Tibial artery (tissue), 4 donors: Measurements from ENCODE around the gene WDR48.

Source experiments
- DNase-seq, 2 donors: peaks; one replicate each; pipeline ENCODE4 v3.0.0-alpha.2; 2019
- H3K27ac ChIP-seq, 2 donors: fragments of 200-600 bp; sonication (generic) in 1 of 2; 1 replicate in 1 of 2; 2 replicates in 1 of 2; pipeline ENCODE4 v1.5.1; 2018 to 2019; ENCODE audit warnings: mild to moderate bottlenecking in 1 of 2
- H3K27me3 ChIP-seq, 2 donors: fragments of 200-600 bp; sonication (generic) in 1 of 2; one replicate each; pipeline versions ENCODE4 v1.5.1 to v1.6.0; 2016 to 2019
- H3K36me3 ChIP-seq, 3 donors: fragments of 200-600 bp; sonication (generic) in 2 of 3; one replicate each; pipeline ENCODE4 v1.5.1; 2016 to 2019; ENCODE audit warnings: mild to moderate bottlenecking in 2 of 3
- H3K4me1 ChIP-seq, 4 donors: fragments of 200-600 bp; sonication (generic) in 2 of 4; 1 replicate in 3 of 4; 2 replicates in 1 of 4; pipeline ENCODE4 v1.5.1; 2016 to 2019
- H3K4me3 ChIP-seq, 2 donors: fragments of 200-600 bp; sonication (generic) in 1 of 2; 1 replicate in 1 of 2; 2 replicates in 1 of 2; pipeline ENCODE4 v1.5.1; 2018 to 2019; ENCODE audit warnings: mild to moderate bottlenecking in 2 of 2
- H3K9me3 ChIP-seq, 3 donors: fragments of 200-600 bp; sonication (generic) in 1 of 3; one replicate each; pipeline ENCODE4 v1.5.1; 2016 to 2019
- intact Hi-C: fragments of 100-400 bp; cut with DNase I; formaldehyde crosslinking; loops from one replicate; pipeline ENCODE4 v1.15.0; 2023; ENCODE audit warnings: low total_unique reads
- TF ChIP-seq, protein P1 (sequence below), 2 experiments: fragments of 200-600 bp in 1 of 2; fragments of 450-650 bp in 1 of 2; IDR thresholded peaks; one replicate each; pipeline ENCODE4 v1.5.1; 2017 to 2019; ENCODE audit warnings: antibody characterized with exemption in 2 of 2, mild to moderate bottlenecking in 1 of 2, moderate library complexity in 1 of 2

WDR48 gene

DNA sequence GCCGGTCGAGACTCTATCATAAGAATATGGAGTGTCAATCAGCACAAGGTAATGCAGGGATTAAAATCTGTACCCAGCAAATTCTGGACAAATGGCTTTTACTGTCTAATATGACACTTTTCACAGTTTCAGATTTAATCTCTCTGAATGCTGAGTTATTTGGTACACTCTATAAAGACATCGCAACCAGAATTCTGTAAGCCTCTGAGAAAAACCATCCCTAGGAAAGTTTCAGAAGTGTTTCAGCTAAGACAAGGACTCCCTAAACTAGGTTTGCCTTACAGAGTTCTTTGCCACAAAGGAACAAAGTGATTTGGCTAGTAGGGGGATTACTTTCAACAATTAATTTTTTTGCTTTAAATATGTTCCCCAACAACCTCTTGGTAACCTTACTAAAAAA lies 11.3 kb downstream of the WDR48 start:
- H3K27me3 ChIP-seq, result no peaks in the 10 kb centered on the region
- DNase-seq, result no peak
- TF ChIP-seq, protein P1, sequence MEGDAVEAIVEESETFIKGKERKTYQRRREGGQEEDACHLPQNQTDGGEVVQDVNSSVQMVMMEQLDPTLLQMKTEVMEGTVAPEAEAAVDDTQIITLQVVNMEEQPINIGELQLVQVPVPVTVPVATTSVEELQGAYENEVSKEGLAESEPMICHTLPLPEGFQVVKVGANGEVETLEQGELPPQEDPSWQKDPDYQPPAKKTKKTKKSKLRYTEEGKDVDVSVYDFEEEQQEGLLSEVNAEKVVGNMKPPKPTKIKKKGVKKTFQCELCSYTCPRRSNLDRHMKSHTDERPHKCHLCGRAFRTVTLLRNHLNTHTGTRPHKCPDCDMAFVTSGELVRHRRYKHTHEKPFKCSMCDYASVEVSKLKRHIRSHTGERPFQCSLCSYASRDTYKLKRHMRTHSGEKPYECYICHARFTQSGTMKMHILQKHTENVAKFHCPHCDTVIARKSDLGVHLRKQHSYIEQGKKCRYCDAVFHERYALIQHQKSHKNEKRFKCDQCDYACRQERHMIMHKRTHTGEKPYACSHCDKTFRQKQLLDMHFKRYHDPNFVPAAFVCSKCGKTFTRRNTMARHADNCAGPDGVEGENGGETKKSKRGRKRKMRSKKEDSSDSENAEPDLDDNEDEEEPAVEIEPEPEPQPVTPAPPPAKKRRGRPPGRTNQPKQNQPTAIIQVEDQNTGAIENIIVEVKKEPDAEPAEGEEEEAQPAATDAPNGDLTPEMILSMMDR (IDR thresholded peaks at IDR 0.05), result no peak
- H3K36me3 ChIP-seq, result peaks cover 18 to 26% (median 23%) of the 10 kb centered on the region in 3 donors
- H3K9me3 ChIP-seq, result no peaks in the 10 kb centered on the region
- no peak overlapping the region for H3K27ac ChIP-seq
- intact Hi-C loops, result no loop called here
- no peak overlapping the region for H3K4me3 ChIP-seq
- H3K4me1 ChIP-seq, result peaks cover 0 to 21% (median 1%) of the 10 kb centered on the region in 4 donors

DNA sequence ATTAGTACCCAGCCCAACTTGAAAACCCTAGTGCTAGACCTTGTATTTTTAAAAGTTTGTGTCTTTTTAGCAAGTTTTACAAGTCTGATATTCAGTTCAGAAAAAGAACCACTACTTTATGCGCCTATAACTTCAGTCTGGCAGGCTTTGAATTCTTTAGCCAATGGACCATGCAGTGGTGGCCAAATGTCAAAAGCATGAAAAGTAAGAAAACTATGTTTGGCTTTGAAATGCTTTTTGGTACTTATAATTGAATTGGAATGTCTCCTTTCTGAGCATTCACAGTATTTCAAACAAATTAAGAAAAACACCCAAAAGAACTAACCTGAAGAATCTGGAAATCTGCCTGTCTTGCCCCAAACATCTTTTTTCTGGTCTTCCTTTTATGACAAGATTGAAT lies 12.8 kb downstream of the WDR48 start:
- Histone ChIP-seq H3K36me3 (peaks cover 25 to 39% (median 37%) of the 10 kb centered on the region in 3 donors), H3K27ac (no peak overlapping the region), H3K4me3 (no peak overlapping the region), H3K4me1 (peaks cover 0 to 14% (median 1%) of the 10 kb centered on the region in 4 donors), H3K9me3 (no peaks in the 10 kb centered on the region), H3K27me3 (no peaks in the 10 kb centered on the region)
- DNase-seq, result no peak
- TF ChIP-seq, protein P1 (IDR thresholded peaks at IDR 0.05), result no peak
- intact Hi-C loops, result no loop called here

DNA sequence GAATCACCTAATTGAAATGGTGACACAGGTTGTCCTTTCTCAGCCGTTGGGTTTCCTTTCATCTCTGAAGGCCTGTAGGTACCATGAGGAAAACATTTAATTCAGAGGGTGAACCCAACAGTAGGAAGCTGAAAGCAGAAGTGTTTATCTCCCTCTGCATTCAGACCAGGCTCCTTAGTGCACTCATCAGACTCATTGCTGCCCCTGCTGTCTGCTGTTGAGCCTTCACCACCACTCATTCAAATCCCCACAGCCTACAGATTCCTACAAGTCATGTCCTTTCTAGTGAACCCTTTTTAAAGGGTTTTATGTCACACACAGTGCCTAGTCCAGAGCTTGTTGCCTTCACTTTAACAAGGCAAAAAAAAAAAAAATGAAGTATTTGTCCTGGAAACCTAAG lies 13.4 kb downstream of the WDR48 start:
- intact Hi-C loops, result no loop called here
- H3K9me3 ChIP-seq, result no peaks in the 10 kb centered on the region
- no peaks in the 10 kb centered on the region for H3K27me3 ChIP-seq
- TF ChIP-seq, protein P1 (IDR thresholded peaks at IDR 0.05), result no peak
- H3K4me3 ChIP-seq, result no peak overlapping the region
- peaks cover 25 to 44% (median 42%) of the 10 kb centered on the region in 3 donors for H3K36me3 ChIP-seq
- H3K27ac ChIP-seq, result no peak overlapping the region
- H3K4me1 ChIP-seq, result peaks cover 0 to 14% (median 1%) of the 10 kb centered on the region in 4 donors
- no peak for DNase-seq

DNA sequence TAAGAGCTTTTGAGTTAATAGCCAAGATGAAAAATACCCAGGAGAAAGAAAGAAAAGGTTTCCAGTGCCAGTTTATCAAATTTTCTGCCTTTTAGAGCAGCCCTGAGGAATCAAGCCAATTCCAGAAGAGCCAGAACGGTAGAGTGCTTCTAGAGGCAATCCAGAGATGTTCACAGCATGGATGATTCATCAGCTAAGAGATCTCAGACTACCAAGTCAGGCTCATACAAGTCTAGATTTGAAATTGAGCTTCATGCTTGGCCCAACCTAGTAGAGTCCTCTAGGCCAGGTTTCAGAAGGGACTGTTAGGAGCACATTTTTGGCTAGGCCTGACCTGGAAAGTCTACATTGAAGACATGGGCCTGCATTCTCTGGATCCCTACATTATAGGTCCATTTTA lies 15.5 kb downstream of the WDR48 start:
- no peak overlapping the region for H3K4me3 ChIP-seq
- intact Hi-C loops, result no loop called here
- no peak for DNase-seq
- no peaks in the 10 kb centered on the region for H3K9me3 ChIP-seq
- TF ChIP-seq, protein P1 (IDR thresholded peaks at IDR 0.05), result no peak
- no peak overlapping the region for H3K27ac ChIP-seq
- H3K4me1 ChIP-seq, result peaks cover 0 to 14% (median 1%) of the 10 kb centered on the region in 4 donors
- H3K36me3 ChIP-seq, result peaks cover 31 to 61% (median 56%) of the 10 kb centered on the region in 3 donors
- no peaks in the 10 kb centered on the region for H3K27me3 ChIP-seq

DNA sequence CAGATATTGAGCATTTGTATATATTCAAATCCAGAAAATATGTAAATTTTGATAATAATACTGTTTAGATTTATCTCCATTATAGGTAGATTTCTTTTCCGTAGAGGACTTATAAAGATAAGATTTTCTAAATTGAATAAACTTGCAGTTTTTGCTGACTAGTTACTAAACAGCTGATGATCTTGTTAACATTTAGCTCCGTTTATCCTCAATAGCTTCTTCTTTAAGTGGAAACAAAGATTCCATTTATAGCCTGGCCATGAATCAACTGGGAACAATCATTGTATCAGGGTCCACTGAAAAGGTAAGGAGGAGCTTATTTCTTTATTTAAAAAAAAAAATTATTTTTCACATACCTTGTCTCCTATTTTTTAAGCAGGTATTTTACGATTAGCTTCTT lies 16.7 kb downstream of the WDR48 start:
- H3K27me3 ChIP-seq, result no peaks in the 10 kb centered on the region
- peaks cover 0 to 14% (median 1%) of the 10 kb centered on the region in 4 donors for H3K4me1 ChIP-seq
- no peak overlapping the region for H3K4me3 ChIP-seq
- intact Hi-C loops, result no loop called here
- DNase-seq, result no peak
- H3K27ac ChIP-seq, result no peak overlapping the region
- TF ChIP-seq, protein P1 (IDR thresholded peaks at IDR 0.05), result no peak
- peaks cover 36 to 73% (median 68%) of the 10 kb centered on the region in 3 donors for H3K36me3 ChIP-seq
- no peaks in the 10 kb centered on the region for H3K9me3 ChIP-seq

DNA sequence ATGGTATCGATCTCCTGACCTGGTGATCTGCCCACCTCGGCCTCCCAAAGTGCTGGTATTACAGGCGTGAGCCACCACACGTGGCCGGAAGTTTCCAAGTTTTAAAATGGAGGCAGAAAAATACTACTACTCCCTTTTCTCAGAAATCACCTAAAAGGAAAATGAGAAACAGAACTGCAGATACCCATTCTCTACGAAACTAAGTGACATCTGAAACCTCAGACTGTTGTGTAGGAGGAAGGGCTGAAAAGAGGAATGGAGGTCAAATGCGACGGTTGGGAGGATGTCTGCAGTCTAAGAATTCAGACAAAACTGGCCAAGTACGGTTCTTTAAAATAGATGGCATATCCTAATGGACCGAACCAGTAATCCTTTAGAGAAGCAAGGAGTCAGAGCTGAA lies 24.1 kb downstream of the WDR48 start:
- no peaks in the 10 kb centered on the region for H3K9me3 ChIP-seq
- no peaks in the 10 kb centered on the region for H3K27me3 ChIP-seq
- no peak overlapping the region for H3K4me3 ChIP-seq
- TF ChIP-seq, protein P1 (IDR thresholded peaks at IDR 0.05), result no peak
- intact Hi-C loops, result no loop called here
- no peaks in the 10 kb centered on the region for H3K4me1 ChIP-seq
- H3K36me3 ChIP-seq, result peaks cover 72 to 90% (median 75%) of the 10 kb centered on the region in 3 donors
- no peak overlapping the region for H3K27ac ChIP-seq
- DNase-seq, result no peak
